Right cardiac atrium (tissue), 5 donors: ENCODE data around the gene RNGTT. TPM values are rescaled to one million over a fixed set of nuclear protein-coding genes. Genes with fewer than 3 reads are reported as not detected.
"Not testable (repeated sequence)": the region's sequence is repeated elsewhere in the genome, so short reads cannot be mapped to it uniquely, and the experiment has no call there.

ENCODE experiments used
- ATAC-seq, 2 donors: fragments of 200-7000 bp; cut with Tn5 transposase; one replicate each; pipeline versions ENCODE4 v1.8.0 to v1.9.1; 2020; ENCODE audit warnings: moderate library complexity in 2 of 2, mild to moderate bottlenecking in 1 of 2
- DNase-seq, 3 donors: peaks; one replicate each; pipeline ENCODE4 v3.0.0-alpha.2; 2020
- H3K27ac ChIP-seq: one replicate; pipeline ENCODE4 v1.5.1; 2013; ENCODE audit warnings: mild to moderate bottlenecking, low read length, control low read depth, moderate library complexity
- H3K27me3 ChIP-seq: one replicate; pipeline ENCODE4 v1.6.1; 2013; ENCODE audit not compliant: control insufficient read depth, insufficient read depth
- H3K4me1 ChIP-seq: one replicate; pipeline ENCODE4 v1.6.1; 2013; ENCODE audit warnings: low read length; ENCODE audit not compliant: control insufficient read depth, insufficient read depth
- H3K4me3 ChIP-seq: one replicate; pipeline ENCODE4 v1.5.1; 2013; ENCODE audit warnings: low read length, control low read depth
- H3K9me3 ChIP-seq: one replicate; pipeline ENCODE4 v1.6.1; 2013; ENCODE audit warnings: low read length; ENCODE audit not compliant: control insufficient read depth
- WGBS: extraction: QIAGEN DNeasy Blood & Tissue Kit; methylation state at CpG from one replicate; pipeline ENCODE4 v1.1.7; 2013; 5-methylcytosine and 5-hydroxymethylcytosine counted together
- intact Hi-C, 4 donors: fragments of 100-400 bp; cut with DNase I; formaldehyde crosslinking; loops; one replicate each; pipeline versions ENCODE4 v1.11.0 to v1.14.0; 2022 to 2023
- polyA plus RNA-seq: library from polyadenylated mRNA; stranded (reverse); fragments of 200-250 nt; gene quantifications from one replicate; pipeline ENCODE4 v1.2.3, GENCODE V29; 2013
- total RNA-seq, 4 donors: library from RNA; stranded (reverse); fragmentation: NEBNext Ultra II Directional; extraction: Animal tissue kit (Norgen Biotek cat#: 25700); gene quantifications; one replicate each; pipeline ENCODE4 v1.2.1, GENCODE V29; 2021
- donor health status: healthy with polysubstance abuse.
- donor health status: DM: no; HTN: yes; CAD: no.
- donor health status: DM: no; HTN: no; CAD: no.
- donor health status: DM: no; HTN: yes; CAD: no; lungs with severe emphysema.
- donor health status: DM: yes; HTN: yes; CAD: no.

The RNGTT gene
- total and polyA plus RNA-seq, 5 donors = 3.9 to 9.5 (median 8.3) TPM

DNA sequence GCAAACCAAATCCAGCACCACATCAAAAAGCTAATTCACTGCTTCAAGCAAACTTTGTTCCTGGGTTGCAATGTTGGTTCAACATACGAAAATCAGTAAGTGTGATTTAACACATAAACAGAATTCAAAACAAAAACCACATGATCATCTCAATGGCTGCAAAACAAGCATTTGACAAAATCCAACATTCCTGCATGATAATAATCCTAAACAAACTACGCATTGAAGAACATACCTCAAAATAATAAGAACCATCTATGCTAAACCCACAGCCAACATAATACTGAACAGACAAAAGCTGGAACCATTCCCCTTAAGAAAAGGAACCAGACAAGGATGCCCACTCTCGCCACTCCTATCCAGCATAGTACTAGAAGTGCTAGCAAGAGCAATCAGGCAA is 49.9 kb downstream of the RNGTT start:
- H3K4me3 ChIP-seq = no peak overlapping the region
- no peak overlapping the region for H3K27ac ChIP-seq
- no peak for ATAC-seq
- DNase-seq = no peak
- intact Hi-C loops = no loop called here
- H3K4me1 ChIP-seq = peaks cover 6% of the 10 kb centered on the region
- no peaks in the 10 kb centered on the region for H3K27me3 ChIP-seq
- 91% methylated on average over 3 of the region's 3 CpGs for WGBS
- H3K9me3 ChIP-seq = no peaks in the 10 kb centered on the region

DNA sequence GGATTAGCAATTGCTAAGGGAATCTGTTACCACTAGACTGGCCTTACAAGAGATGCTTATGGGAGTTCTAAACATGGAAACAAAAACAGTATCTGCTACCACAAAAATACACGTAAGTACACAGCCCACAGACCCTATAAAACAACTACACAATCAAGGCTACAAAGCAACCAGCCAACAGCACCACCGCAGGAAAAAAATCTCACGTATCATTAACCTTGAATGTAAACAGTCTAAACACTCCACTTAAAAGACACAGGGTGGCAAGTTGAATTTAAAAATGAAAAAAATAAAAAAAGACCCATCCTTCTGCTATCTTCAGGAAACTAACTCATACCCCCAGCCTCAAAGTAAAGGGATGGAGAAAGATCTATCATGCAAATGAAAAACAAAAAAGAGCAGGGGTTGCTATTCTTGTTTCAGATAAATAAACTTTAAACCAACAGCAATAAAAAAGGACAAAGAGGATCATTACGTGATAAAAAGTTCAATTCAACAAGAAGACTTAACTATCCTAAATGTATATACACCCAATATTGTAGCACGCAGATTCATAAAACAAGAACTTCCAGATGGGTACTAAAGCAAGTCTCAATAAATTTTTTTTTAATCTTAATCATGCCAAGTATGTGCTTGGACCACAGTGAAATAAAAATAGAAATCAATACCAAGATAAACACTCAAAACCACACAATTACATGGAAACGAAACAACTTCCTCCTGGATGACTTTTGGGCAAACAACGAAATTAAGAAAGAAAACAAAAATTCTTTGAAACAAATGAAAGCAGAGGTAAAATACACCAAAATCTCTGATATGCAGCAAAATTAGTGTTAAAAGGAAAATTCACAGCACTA is 52.3 kb downstream of the RNGTT start:
- WGBS = 69% methylated on average over 7 of the region's 7 CpGs

DNA sequence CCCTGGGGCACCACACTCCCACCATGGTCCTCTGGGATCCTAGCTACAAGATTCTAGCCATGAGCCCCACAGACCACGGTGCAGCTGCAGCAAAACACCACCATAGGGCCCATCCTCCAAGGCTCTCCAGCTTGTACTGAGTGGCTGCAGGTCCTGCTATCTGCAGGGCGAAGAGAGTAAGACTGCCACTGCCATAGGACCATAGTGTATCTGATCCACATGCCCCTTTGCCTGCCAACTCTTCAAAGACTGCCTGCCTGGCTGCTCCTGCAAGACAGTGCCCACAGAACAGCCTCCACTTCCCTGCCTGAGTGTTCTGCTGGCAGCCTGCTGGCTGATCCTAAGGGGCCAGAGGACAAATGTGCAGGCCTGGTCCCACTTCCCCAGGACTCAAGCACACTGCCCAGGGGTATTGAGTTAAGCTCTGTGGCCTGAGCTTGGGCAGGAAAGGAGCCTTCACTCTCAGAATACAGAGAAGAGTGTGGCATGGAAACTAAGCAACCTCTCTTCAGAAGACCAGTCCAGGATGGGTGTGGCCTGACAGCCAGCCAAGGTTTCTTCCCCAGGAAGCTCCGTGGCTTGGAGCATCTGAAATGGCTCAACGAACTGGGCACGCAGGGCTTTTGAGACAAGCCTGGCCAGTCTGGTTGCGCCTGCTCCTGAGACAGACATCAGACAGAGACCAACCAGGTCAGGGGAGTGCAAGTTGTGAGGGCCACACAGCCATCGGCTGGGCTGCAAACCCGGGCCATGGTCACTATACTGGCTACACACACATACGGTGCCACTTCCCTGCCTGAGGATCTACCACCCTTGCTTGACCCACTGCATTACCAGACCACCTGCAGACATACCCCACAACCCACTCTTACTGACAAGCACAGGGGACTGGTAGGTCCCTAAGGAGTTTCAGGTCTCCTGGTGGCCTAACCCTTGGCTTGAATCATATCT is 54.5 kb downstream of the RNGTT start:
- Histone ChIP-seq H3K27ac (no peak overlapping the region), H3K4me1 (peaks cover 6% of the 10 kb centered on the region), H3K4me3 (no peak overlapping the region), H3K27me3 (no peaks in the 10 kb centered on the region), H3K9me3 (no peaks in the 10 kb centered on the region)
- peak; percentile 62 to 75 for ATAC-seq
- peak; percentile 47 to 76 (median 60) for DNase-seq
- intact Hi-C loops = no loop called here
- WGBS = 76% methylated on average over 9 of the region's 9 CpGs

More for the DNA sequence above, 52.3 kb downstream of the RNGTT start:
- ATAC-seq (no peak), DNase-seq (no peak)
- Histone ChIP-seq H3K9me3 (no peaks in the 10 kb centered on the region), H3K4me1 (peaks cover 6% of the 10 kb centered on the region), H3K4me3 (no peak overlapping the region), H3K27ac (no peak overlapping the region), H3K27me3 (no peaks in the 10 kb centered on the region)
- intact Hi-C loops = no loop called here

DNA sequence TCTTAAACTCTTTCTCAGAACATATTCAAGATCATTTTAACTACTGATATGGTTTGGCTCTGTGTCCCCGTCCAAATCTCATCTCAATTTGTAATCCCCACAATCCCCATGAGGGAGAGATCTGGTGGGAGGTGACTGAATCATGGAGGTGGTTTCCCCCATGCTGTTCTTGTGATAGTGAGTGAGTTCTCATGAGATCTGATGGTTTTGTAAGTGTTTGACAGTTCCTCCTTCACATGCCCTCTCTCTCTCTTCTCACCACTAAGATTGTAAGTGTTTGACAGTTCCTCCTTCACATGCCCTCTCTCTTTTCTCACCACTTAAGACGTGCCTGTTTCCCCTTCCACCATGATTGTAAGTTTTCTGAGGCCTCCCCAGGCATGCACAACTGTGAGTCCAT is 56.3 kb downstream of the RNGTT start:
- intact Hi-C loops, ATAC-seq, DNase-seq, H3K4me3 ChIP-seq, H3K9me3 ChIP-seq, H3K27ac ChIP-seq, H3K4me1 ChIP-seq, H3K27me3 ChIP-seq: not testable (repeated sequence)
- 50% methylated on average over 2 of the region's 2 CpGs for WGBS

DNA sequence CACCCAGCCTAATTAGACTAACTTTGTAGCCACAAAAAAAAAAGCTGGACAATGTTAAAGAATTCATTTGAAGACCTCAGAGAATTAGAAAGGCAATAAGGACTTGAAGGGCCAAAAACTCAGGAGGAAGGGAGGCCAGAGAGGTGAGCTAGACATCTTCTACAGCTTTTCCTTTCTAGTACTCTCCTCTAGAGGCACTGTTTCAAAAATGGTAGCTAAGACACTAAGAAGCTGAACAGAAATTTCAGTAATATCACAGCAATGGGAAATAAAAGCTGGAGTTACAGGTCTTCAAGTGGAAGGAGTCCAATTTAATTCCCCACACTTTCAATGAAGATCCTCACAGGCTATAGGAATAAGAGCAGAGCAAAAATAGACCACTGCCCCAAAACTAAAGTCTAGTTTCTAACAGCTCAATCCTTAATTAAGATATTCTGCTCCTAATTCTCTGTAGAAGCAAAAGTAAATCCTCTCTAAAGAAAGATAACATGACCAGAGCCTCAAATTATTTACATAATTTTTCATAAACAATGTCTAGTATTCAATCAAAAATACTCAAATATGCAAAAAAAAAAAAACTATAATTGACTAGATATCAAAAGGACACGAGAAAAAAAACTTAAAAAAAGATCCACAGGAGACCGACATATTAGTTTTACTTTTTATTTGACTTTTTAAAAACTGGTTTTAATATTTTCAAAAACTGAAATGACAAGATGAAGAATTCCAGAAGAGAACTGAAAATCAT is 63.7 kb downstream of the RNGTT start:
- intact Hi-C loops = no loop called here
- H3K27me3 ChIP-seq = no peaks in the 10 kb centered on the region
- H3K4me1 ChIP-seq = no peaks in the 10 kb centered on the region
- H3K9me3 ChIP-seq = no peaks in the 10 kb centered on the region
- H3K4me3 ChIP-seq = no peak overlapping the region
- DNase-seq = no peak
- 98% methylated on average over 2 of the region's 2 CpGs for WGBS
- ATAC-seq = no peak
- H3K27ac ChIP-seq = no peak overlapping the region

DNA sequence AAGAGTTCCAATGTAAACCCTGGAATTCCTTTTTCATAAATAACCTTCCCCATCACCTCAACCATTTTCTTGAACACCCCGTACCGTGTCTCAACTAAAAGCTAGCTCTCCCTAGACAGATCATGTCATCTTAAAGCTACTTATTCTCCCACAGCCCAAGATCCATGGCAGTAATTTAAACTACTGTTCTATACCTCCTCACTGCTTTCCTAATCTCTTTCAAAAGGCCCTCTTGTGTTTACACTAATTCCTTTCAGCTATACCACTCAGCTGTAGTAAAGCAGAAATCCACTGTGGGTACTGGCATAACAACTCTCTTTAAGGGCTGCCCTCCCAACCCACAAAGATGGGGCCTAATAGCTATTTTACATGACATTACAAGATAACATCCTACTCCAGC is 67.5 kb downstream of the RNGTT start:
- Histone ChIP-seq H3K9me3 (no peaks in the 10 kb centered on the region), H3K4me1 (no peaks in the 10 kb centered on the region), H3K27me3 (no peaks in the 10 kb centered on the region), H3K27ac (no peak overlapping the region), H3K4me3 (no peak overlapping the region)
- ATAC-seq = no peak
- DNase-seq = no peak
- intact Hi-C loops = no loop called here
- 95% methylated on average over 2 of the region's 2 CpGs for WGBS

DNA sequence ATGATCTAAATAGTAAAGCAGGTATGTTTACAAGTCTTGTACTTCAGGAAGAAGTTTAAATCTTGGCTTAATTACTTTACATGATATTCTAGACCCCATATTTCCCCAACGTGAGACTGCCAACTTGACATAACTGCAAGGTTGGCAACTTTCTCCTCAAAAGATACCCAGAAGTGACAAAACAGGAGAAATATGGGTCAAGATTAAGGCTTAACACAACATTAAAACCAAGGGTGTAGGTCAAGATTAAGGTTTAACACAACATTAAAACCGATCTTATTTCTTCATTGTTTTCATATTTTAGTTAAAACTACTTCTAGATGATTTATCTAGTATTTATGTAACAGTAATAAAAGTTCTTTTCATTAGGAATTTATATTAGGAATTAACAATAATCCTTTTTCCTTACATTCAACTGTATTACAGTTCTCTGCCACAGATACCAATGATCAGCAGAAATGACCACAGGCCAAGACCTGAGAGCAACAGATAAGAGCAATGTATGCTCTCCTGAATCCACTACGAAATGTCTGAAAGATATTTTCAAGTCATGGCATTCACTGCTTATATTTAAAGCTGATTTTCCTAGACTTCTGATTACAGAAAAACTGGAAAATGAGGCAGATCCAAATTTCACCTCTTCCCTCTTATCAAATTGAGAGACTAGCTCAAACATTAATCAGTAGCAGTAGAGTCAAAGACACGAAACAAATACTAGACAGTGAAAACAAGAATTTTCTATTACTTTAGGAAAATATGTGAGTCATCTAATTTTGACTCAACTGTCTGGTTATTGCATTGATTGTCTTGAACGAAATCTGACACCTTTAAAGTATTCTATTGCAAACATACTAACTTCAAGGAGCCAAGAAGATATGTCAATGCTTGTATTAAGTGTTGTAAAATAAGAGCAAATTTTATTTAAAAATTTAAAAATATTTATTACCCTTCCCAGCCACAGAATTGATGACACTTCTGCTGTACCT is 72.3 kb downstream of the RNGTT start:
- DNase-seq = no peak
- Histone ChIP-seq H3K27me3 (no peaks in the 10 kb centered on the region), H3K27ac (no peak overlapping the region), H3K4me3 (no peak overlapping the region), H3K4me1 (no peaks in the 10 kb centered on the region), H3K9me3 (no peaks in the 10 kb centered on the region)
- intact Hi-C loops = no loop called here
- 79% methylated on average over 5 of the region's 5 CpGs for WGBS
- ATAC-seq = no peak

DNA sequence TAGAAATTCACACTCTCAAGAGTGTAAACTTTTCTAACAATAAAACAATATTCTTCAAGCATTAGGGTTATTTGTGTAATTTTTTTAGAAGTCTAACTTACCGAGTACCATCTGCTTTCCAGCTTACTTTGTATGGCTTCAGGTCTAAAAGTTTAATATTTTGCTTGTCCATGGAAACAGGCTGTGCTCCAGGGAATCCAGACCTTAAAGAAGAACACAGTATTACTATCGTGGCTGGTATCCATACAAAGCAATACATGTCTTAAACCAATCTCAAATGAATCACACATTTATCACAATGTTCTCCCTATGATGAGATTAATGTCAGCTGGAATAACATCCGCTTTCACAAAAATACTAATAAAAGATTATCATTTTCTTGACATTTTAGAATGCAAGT is 73.0 kb downstream of the RNGTT start:
- Histone ChIP-seq H3K4me1 (no peaks in the 10 kb centered on the region), H3K27me3 (no peaks in the 10 kb centered on the region), H3K4me3 (no peak overlapping the region), H3K27ac (no peak overlapping the region), H3K9me3 (no peaks in the 10 kb centered on the region)
- 66% methylated on average over 3 of the region's 3 CpGs for WGBS
- no peak for ATAC-seq
- DNase-seq = no peak
- intact Hi-C loops = no loop called here

DNA sequence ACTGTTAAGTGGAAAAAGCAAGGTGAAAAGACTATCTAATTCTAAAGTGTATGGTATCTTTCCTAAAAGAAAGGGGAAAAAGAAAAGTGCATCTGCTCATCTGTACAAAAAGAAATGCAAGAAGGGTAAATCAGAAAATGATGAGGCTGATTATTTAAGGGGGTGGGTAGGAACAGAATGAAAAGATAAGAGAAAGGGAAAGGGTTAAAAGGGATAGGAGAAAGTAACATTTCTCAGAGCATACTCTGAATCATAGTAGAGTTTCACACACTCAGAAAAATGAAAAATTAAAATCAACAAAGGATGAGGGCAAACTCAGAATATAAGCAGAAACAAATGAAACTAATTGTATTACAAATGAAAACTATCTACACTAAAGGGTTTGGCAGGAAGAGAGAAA is 79.1 kb downstream of the RNGTT start:
- Histone ChIP-seq H3K9me3 (no peaks in the 10 kb centered on the region), H3K4me3 (no peak overlapping the region), H3K27me3 (no peaks in the 10 kb centered on the region), H3K4me1 (no peaks in the 10 kb centered on the region), H3K27ac (no peak overlapping the region)
- no peak for DNase-seq
- no peak for ATAC-seq
- intact Hi-C loops = no loop called here

DNA sequence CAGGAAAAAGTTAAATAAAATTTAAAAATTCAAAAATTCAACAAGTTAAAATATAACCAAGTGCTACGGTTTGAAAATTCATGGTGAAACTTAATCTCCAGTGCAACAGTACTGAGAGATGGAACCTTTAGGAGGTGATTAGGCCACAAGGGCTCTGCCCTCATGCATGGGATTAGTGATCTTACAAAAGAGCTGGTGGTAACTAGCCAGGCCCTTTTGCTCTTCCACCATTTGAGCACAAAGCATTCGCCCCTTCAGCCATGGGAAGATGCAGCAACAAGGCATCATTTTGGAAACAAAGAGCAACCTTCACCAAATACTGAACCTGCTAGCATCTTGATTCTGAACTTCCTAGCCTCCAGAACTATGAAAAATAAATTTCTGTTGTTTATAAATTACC is 80.9 kb downstream of the RNGTT start:
- intact Hi-C loops = no loop called here
- DNase-seq (no peak), ATAC-seq (no peak)
- Histone ChIP-seq H3K4me1 (no peaks in the 10 kb centered on the region), H3K27ac (no peak overlapping the region), H3K4me3 (no peak overlapping the region), H3K27me3 (no peaks in the 10 kb centered on the region), H3K9me3 (no peaks in the 10 kb centered on the region)
- WGBS = 97% methylated on average over 2 of the region's 2 CpGs
